ENCODE measurements around the gene HTR7. TPM values are rescaled to one million over a fixed set of nuclear protein-coding genes. Genes with fewer than 3 reads are reported as not detected.

Gene HTR7
- polyA plus RNA-seq, 1 donor: 2.2 TPM

DNA sequence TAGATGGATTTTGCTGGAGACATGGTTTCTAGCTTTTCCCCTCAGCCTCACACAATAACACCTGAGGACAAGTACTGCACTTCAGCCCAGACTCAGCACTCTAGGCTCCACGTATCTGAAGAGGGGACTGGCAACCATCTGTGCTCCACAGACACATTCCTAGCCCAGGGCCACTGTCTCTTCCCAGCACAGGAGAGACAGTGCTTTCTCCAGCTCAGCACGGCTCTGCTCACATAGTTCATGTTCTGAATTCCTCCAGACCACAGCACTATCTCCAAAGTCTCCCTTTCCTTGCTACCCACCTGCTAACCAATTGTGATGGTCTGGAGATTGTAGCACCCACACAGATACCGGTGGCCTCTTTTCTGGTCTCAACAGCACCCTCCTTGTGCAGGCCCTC is 114.5 kb downstream of the HTR7 start:
- Histone ChIP-seq H3K27ac (ENCODE audit: low read length) (no peak overlapping the region), H3K4me1 (ENCODE audit: control insufficient read depth, insufficient read depth, low read length) (no peaks in the 10 kb centered on the region), H3K27me3 (ENCODE audit: control insufficient read depth, insufficient read depth, low read length) (no peaks in the 10 kb centered on the region), H3K9me3 (ENCODE audit: control insufficient read depth, low read depth, low read length) (no peaks in the 10 kb centered on the region), H3K36me3 (ENCODE audit: control insufficient read depth, insufficient read depth, low read length) (no peaks in the 10 kb centered on the region), H3K4me3 (ENCODE audit: low read length) (no peak overlapping the region)
- no peak for DNase-seq
- WGBS (ENCODE audit: insufficient coverage, low lambda C conversion rate): no CpG with 5 or more reads among the region's 3 CpGs

DNA sequence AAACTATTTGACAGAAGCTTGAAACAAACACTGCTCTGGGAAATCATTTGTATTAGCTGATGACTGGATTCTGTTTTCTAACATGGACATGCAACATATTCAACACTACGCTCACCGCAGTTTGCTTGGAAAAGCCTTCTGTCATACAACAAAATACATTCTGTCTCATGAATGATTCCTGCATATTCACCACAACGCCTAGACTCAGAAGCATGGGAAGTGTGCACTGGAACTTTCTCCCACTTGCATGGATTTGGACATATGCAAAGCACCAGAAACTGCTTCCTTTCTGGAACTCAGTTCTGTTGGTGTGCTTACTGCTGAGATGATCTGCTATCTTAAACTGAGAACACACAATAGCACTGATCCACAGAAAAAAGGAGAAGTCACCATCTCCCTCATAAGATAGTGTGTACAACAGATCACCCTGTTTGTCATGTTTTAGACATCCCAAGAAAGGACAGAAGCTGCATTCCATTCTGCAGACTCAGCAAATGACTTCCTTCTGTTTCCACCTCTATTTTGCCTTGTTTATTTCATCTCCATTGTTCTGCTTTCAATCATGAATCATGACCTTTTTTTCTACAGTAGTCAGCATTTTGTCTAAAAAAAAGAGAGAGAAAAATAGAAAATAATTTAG is 115.8 kb downstream of the HTR7 start:
- Histone ChIP-seq H3K27me3 (ENCODE audit: control insufficient read depth, insufficient read depth, low read length) (no peaks in the 10 kb centered on the region), H3K36me3 (ENCODE audit: control insufficient read depth, insufficient read depth, low read length) (no peaks in the 10 kb centered on the region), H3K27ac (ENCODE audit: low read length) (no peak overlapping the region), H3K4me1 (ENCODE audit: control insufficient read depth, insufficient read depth, low read length) (no peaks in the 10 kb centered on the region), H3K9me3 (ENCODE audit: control insufficient read depth, low read depth, low read length) (no peaks in the 10 kb centered on the region), H3K4me3 (ENCODE audit: low read length) (no peak overlapping the region)
- no CpG with 5 or more reads among the region's 3 CpGs for WGBS (ENCODE audit: insufficient coverage, low lambda C conversion rate)
- DNase-seq: no peak

GRCh38 chr10:90740265-90740664 is 117.6 kb downstream of the HTR7 start:
- no peaks in the 10 kb centered on the region for H3K9me3 ChIP-seq (ENCODE audit: control insufficient read depth, low read depth, low read length)
- H3K27me3 ChIP-seq (ENCODE audit: control insufficient read depth, insufficient read depth, low read length): no peaks in the 10 kb centered on the region
- no peaks in the 10 kb centered on the region for H3K36me3 ChIP-seq (ENCODE audit: control insufficient read depth, insufficient read depth, low read length)
- H3K27ac ChIP-seq (ENCODE audit: low read length): no peak overlapping the region
- no CpG with 5 or more reads among the region's 2 CpGs for WGBS (ENCODE audit: insufficient coverage, low lambda C conversion rate)
- H3K4me1 ChIP-seq (ENCODE audit: control insufficient read depth, insufficient read depth, low read length): no peaks in the 10 kb centered on the region
- no peak overlapping the region for H3K4me3 ChIP-seq (ENCODE audit: low read length)
- no peak for DNase-seq

DNA sequence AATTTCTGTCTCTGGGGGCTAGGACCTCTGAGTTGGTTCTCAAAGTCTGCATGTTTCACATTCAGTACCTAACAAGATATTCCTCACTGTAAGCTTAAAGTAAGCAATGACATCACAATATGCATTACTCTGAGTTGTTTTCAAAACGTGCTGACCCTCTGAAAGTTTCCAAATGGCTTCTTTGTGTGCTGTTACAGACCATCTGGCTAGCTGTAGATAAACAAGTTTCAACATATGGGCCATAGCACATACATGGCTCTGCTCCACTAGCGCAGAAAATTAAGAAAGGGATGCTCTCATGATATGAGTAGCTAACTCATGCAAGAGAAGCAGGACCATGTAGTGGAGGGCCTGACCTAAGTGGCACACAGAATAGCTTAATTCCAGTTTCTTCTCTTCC is 119.0 kb downstream of the HTR7 start:
- Histone ChIP-seq H3K36me3 (ENCODE audit: control insufficient read depth, insufficient read depth, low read length) (no peaks in the 10 kb centered on the region), H3K27ac (ENCODE audit: low read length) (no peak overlapping the region), H3K27me3 (ENCODE audit: control insufficient read depth, insufficient read depth, low read length) (no peaks in the 10 kb centered on the region), H3K4me3 (ENCODE audit: low read length) (no peak overlapping the region), H3K4me1 (ENCODE audit: control insufficient read depth, insufficient read depth, low read length) (no peaks in the 10 kb centered on the region), H3K9me3 (ENCODE audit: control insufficient read depth, low read depth, low read length) (no peaks in the 10 kb centered on the region)
- peak; percentile 5 to 15 for DNase-seq
- WGBS (ENCODE audit: insufficient coverage, low lambda C conversion rate): no CpG with 5 or more reads among the region's 2 CpGs

- no peaks in the 10 kb centered on the region for H3K9me3 ChIP-seq (ENCODE audit: control insufficient read depth, low read depth, low read length)
- no peaks in the 10 kb centered on the region for H3K36me3 ChIP-seq (ENCODE audit: control insufficient read depth, insufficient read depth, low read length)
- no peaks in the 10 kb centered on the region for H3K27me3 ChIP-seq (ENCODE audit: control insufficient read depth, insufficient read depth, low read length)
- DNase-seq: no peak
- WGBS (ENCODE audit: insufficient coverage, low lambda C conversion rate): no CpG with 5 or more reads among the region's 2 CpGs
- H3K4me1 ChIP-seq (ENCODE audit: control insufficient read depth, insufficient read depth, low read length): no peaks in the 10 kb centered on the region
- H3K4me3 ChIP-seq (ENCODE audit: low read length): no peak overlapping the region
- no peak overlapping the region for H3K27ac ChIP-seq (ENCODE audit: low read length)
Measured at GRCh38 chr10:90734415-90734814, 123.4 kb downstream of the HTR7 start.

DNA sequence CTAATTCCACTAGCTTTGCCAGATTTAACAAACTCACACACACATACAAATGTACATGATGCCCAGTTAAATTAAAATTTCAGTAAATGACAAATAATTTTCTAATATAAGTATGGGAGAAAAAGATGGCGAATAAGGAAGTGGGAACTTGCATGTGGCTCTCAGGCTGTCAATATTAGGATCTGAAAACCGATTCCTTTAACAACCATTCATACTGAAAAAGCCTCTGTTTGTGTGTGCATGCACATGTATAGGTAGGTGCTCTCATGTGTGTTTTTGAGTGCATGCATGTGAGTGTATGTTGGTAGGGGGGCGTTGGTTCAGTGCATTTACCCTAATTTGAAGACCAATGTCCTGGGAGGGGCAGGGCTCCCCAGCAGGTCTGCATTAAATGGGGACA is 125.3 kb downstream of the HTR7 start:
- no peak for DNase-seq
- no peaks in the 10 kb centered on the region for H3K9me3 ChIP-seq (ENCODE audit: control insufficient read depth, low read depth, low read length)
- H3K27ac ChIP-seq (ENCODE audit: low read length): no peak overlapping the region
- no peaks in the 10 kb centered on the region for H3K36me3 ChIP-seq (ENCODE audit: control insufficient read depth, insufficient read depth, low read length)
- H3K4me3 ChIP-seq (ENCODE audit: low read length): no peak overlapping the region
- H3K4me1 ChIP-seq (ENCODE audit: control insufficient read depth, insufficient read depth, low read length): no peaks in the 10 kb centered on the region
- H3K27me3 ChIP-seq (ENCODE audit: control insufficient read depth, insufficient read depth, low read length): no peaks in the 10 kb centered on the region
- WGBS (ENCODE audit: insufficient coverage, low lambda C conversion rate): no CpG with 5 or more reads among the region's 3 CpGs

GRCh38 chr10:90723416-90724068 is 134.3 kb downstream of the HTR7 start:
- peak in 1 of 2 donors; percentile 4 for DNase-seq
- Histone ChIP-seq H3K4me3 (ENCODE audit: low read length) (no peak overlapping the region), H3K36me3 (ENCODE audit: control insufficient read depth, insufficient read depth, low read length) (no peaks in the 10 kb centered on the region), H3K4me1 (ENCODE audit: control insufficient read depth, insufficient read depth, low read length) (no peaks in the 10 kb centered on the region), H3K27ac (ENCODE audit: low read length) (no peak overlapping the region), H3K9me3 (ENCODE audit: control insufficient read depth, low read depth, low read length) (no peaks in the 10 kb centered on the region), H3K27me3 (ENCODE audit: control insufficient read depth, insufficient read depth, low read length) (no peaks in the 10 kb centered on the region)
- 20% methylated on average over 1 of the region's 6 CpGs for WGBS (ENCODE audit: insufficient coverage, low lambda C conversion rate)

GRCh38 chr10:90722832-90723231 is 135.0 kb downstream of the HTR7 start:
- H3K27me3 ChIP-seq (ENCODE audit: control insufficient read depth, insufficient read depth, low read length): no peaks in the 10 kb centered on the region
- no peaks in the 10 kb centered on the region for H3K9me3 ChIP-seq (ENCODE audit: control insufficient read depth, low read depth, low read length)

GRCh38 chr10:90718182-90718581 is 139.7 kb downstream of the HTR7 start:
- WGBS (ENCODE audit: insufficient coverage, low lambda C conversion rate): 90% methylated on average over 2 of the region's 3 CpGs
- no peak for DNase-seq
- no peaks in the 10 kb centered on the region for H3K36me3 ChIP-seq (ENCODE audit: control insufficient read depth, insufficient read depth, low read length)
- H3K4me1 ChIP-seq (ENCODE audit: control insufficient read depth, insufficient read depth, low read length): no peaks in the 10 kb centered on the region
- H3K9me3 ChIP-seq (ENCODE audit: control insufficient read depth, low read depth, low read length): no peaks in the 10 kb centered on the region
- no peak overlapping the region for H3K4me3 ChIP-seq (ENCODE audit: low read length)
- H3K27ac ChIP-seq (ENCODE audit: low read length): no peak overlapping the region
- H3K27me3 ChIP-seq (ENCODE audit: control insufficient read depth, insufficient read depth, low read length): no peaks in the 10 kb centered on the region

More at GRCh38 chr10:90722832-90723231, 135.0 kb downstream of the HTR7 start:
- Histone ChIP-seq H3K4me3 (ENCODE audit: low read length) (no peak overlapping the region), H3K4me1 (ENCODE audit: control insufficient read depth, insufficient read depth, low read length) (no peaks in the 10 kb centered on the region), H3K36me3 (ENCODE audit: control insufficient read depth, insufficient read depth, low read length) (no peaks in the 10 kb centered on the region), H3K27ac (ENCODE audit: low read length) (no peak overlapping the region)
- 100% methylated on average over 1 of the region's 5 CpGs for WGBS (ENCODE audit: insufficient coverage, low lambda C conversion rate)
- no peak for DNase-seq

DNA sequence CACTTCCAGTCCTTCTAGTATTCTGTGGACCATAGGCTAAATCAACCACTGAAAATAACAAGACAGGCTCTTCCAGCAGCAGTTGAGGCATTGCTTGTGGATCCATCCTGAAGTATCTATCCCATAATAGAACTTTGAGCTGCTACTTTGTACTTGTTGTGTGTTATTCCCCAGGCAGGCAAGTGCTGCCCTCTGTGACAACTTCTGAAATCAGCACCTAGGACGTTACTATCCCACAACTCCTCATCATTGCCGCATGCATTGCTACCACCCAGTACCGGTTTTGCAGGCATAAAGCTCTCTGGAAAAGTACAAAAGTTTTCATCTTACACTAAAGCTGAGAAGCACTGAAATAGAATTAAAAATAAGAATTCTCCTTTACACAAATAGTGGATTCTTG is 145.3 kb downstream of the HTR7 start:
- Histone ChIP-seq H3K4me1 (ENCODE audit: control insufficient read depth, insufficient read depth, low read length) (no peaks in the 10 kb centered on the region), H3K36me3 (ENCODE audit: control insufficient read depth, insufficient read depth, low read length) (no peaks in the 10 kb centered on the region), H3K4me3 (ENCODE audit: low read length) (no peak overlapping the region), H3K27me3 (ENCODE audit: control insufficient read depth, insufficient read depth, low read length) (no peaks in the 10 kb centered on the region), H3K9me3 (ENCODE audit: control insufficient read depth, low read depth, low read length) (no peaks in the 10 kb centered on the region), H3K27ac (ENCODE audit: low read length) (no peak overlapping the region)
- 65% methylated on average over 2 of the region's 3 CpGs for WGBS (ENCODE audit: insufficient coverage, low lambda C conversion rate)
- DNase-seq: no peak

- Histone ChIP-seq H3K4me3 (ENCODE audit: low read length) (no peak overlapping the region), H3K4me1 (ENCODE audit: control insufficient read depth, insufficient read depth, low read length) (no peaks in the 10 kb centered on the region), H3K27ac (ENCODE audit: low read length) (no peak overlapping the region), H3K36me3 (ENCODE audit: control insufficient read depth, insufficient read depth, low read length) (no peaks in the 10 kb centered on the region), H3K9me3 (ENCODE audit: control insufficient read depth, low read depth, low read length) (no peaks in the 10 kb centered on the region), H3K27me3 (ENCODE audit: control insufficient read depth, insufficient read depth, low read length) (no peaks in the 10 kb centered on the region)
- no peak for DNase-seq
- no CpG with 5 or more reads among the region's 2 CpGs for WGBS (ENCODE audit: insufficient coverage, low lambda C conversion rate)
Measured at GRCh38 chr10:90709727-90710126, 148.1 kb downstream of the HTR7 start.
